Skin epidermis (tissue), 12 donors: ENCODE measurements around the gene ASAP2.

Experiments used
- H3K27ac ChIP-seq, 21 experiments: fragments of 200-600 bp; sonication (generic) in 11 of 21; one replicate each; pipeline ENCODE4 v1.5.0; 2020; ENCODE audit warnings: mild to moderate bottlenecking in 3 of 21, inconsistent platforms in 2 of 21, moderate library complexity in 2 of 21
- H3K4me3 ChIP-seq, 7 experiments: fragments of 200-600 bp; sonication (generic) in 2 of 7; one replicate each; pipeline ENCODE4 v1.5.0; 2020; ENCODE audit warnings: inconsistent platforms in 2 of 7, mild to moderate bottlenecking in 2 of 7, moderate library complexity in 1 of 7

The ASAP2 gene

GRCh38 chr2:9420495-9420894, 213.9 kb downstream of the ASAP2 start:
- Histone ChIP-seq H3K27ac (no peak overlapping the region), H3K4me3 (no peak overlapping the region)

- peak overlapping the region; percentile 71 to 95 (median 90) for H3K4me3 ChIP-seq
- H3K27ac ChIP-seq = peak overlapping the region; percentile 50 to 99 (median 96)
Observed at GRCh38 chr2:9422321-9423099, 215.9 kb downstream of the ASAP2 start.

GRCh38 chr2:9423100-9423921, 216.7 kb downstream of the ASAP2 start, which contains the start of the genes CPSF3 and ITGB1BP1:
Gene CPSF3, plus strand, starts transcription at chr2:9423654. Its CDS starts 120 bp downstream, at chr2:9423774.
Gene ITGB1BP1, minus strand, starts transcription at chr2:9423528. Its CDS starts 4,831 bp downstream, at chr2:9418697.
- Histone ChIP-seq H3K4me3 (peak within 1 kb of the TSS; percentile 71 to 95 (median 90)), H3K27ac (peak within 1 kb of the TSS; percentile 54 to 99 (median 96))

- peak overlapping the region; percentile 54 to 99 (median 96) for H3K27ac ChIP-seq
- H3K4me3 ChIP-seq = peak overlapping the region; percentile 71 to 95 (median 90)
Observed at GRCh38 chr2:9423922-9424272, 217.3 kb downstream of the ASAP2 start.

- Histone ChIP-seq H3K27ac (peak overlapping the region in 11 of 21 experiments; percentile 85 to 99 (median 96)), H3K4me3 (peak overlapping the region; percentile 71 to 95 (median 90))
Observed at GRCh38 chr2:9424447-9425164, 218.0 kb downstream of the ASAP2 start.

GRCh38 chr2:9428965-9429577, 222.5 kb downstream of the ASAP2 start:
- Histone ChIP-seq H3K27ac (no peak overlapping the region), H3K4me3 (no peak overlapping the region)

GRCh38 chr2:9430316-9431293, 224.0 kb downstream of the ASAP2 start:
- Histone ChIP-seq H3K4me3 (no peak overlapping the region), H3K27ac (no peak overlapping the region)

- H3K27ac ChIP-seq = no peak overlapping the region
- H3K4me3 ChIP-seq = no peak overlapping the region
Observed at GRCh38 chr2:9434489-9434888, 227.9 kb downstream of the ASAP2 start.

- H3K4me3 ChIP-seq = no peak overlapping the region
- no peak overlapping the region for H3K27ac ChIP-seq
Observed at GRCh38 chr2:9439536-9439935, 232.9 kb downstream of the ASAP2 start.

- Histone ChIP-seq H3K27ac (no peak overlapping the region), H3K4me3 (no peak overlapping the region)
Observed at GRCh38 chr2:9440058-9440727, 233.6 kb downstream of the ASAP2 start.

GRCh38 chr2:9441556-9441955, 234.9 kb downstream of the ASAP2 start:
- Histone ChIP-seq H3K4me3 (no peak overlapping the region), H3K27ac (no peak overlapping the region)

GRCh38 chr2:9443526-9443925, 236.9 kb downstream of the ASAP2 start:
- Histone ChIP-seq H3K27ac (no peak overlapping the region), H3K4me3 (no peak overlapping the region)

- Histone ChIP-seq H3K27ac (peak overlapping the region in 1 of 21 experiments; percentile 6), H3K4me3 (no peak overlapping the region)
Observed at GRCh38 chr2:9445089-9445488, 238.5 kb downstream of the ASAP2 start.

GRCh38 chr2:9451231-9451630, 244.6 kb downstream of the ASAP2 start:
- Histone ChIP-seq H3K27ac (no peak overlapping the region), H3K4me3 (no peak overlapping the region)
